OCI-LY1 (cell line): ENCODE data around the gene FBXL17.
"Not testable (repeated sequence)": the region's sequence is repeated elsewhere in the genome, so short reads cannot be mapped to it uniquely, and the experiment has no call there.

ENCODE experiments used
- H2AFZ ChIP-seq: fragments of 200-600 bp; sonication (generic), shearing (Covaris generic); 2 replicates; pipeline ENCODE4 v1.6.0; 2014; ENCODE audit warnings: antibody characterized with exemption, mild to moderate bottlenecking, low read length
- H3F3A ChIP-seq: fragments of 200-600 bp; sonication (generic), shearing (Covaris generic); 2 replicates; pipeline ENCODE4 v1.6.0; 2014; ENCODE audit warnings: mild to moderate bottlenecking, antibody characterized with exemption, low read length, moderate library complexity; ENCODE audit not compliant: insufficient read depth
- H3K27ac ChIP-seq: fragments of 200-600 bp; sonication (generic); 2 replicates; pipeline ENCODE4 v1.5.1; 2014; ENCODE audit warnings: low read length, mixed run types, mild to moderate bottlenecking, low read depth; ENCODE audit not compliant: poor library complexity, severe bottlenecking
- H3K27me3 ChIP-seq: fragments of 200-600 bp; sonication (generic); 2 replicates; pipeline ENCODE4 v1.6.0; 2014; ENCODE audit warnings: antibody characterized with exemption, mild to moderate bottlenecking, low read length, moderate library complexity; ENCODE audit not compliant: insufficient read depth
- H3K36me3 ChIP-seq: fragments of 200-600 bp; sonication (generic); 2 replicates; pipeline ENCODE4 v1.6.1; 2014; ENCODE audit warnings: mild to moderate bottlenecking, antibody characterized with exemption, low read length, moderate library complexity, mixed read lengths; ENCODE audit not compliant: insufficient read depth
- H3K4me1 ChIP-seq: fragments of 200-600 bp; sonication (generic); 2 replicates; pipeline ENCODE4 v1.5.1; 2014; ENCODE audit warnings: mild to moderate bottlenecking, low read length, moderate library complexity; ENCODE audit not compliant: insufficient read depth, severe bottlenecking
- H3K4me2 ChIP-seq: fragments of 200-600 bp; sonication (generic), shearing (Covaris generic); 2 replicates; pipeline ENCODE4 v1.6.1; 2014; ENCODE audit warnings: low read length
- H3K4me3 ChIP-seq: fragments of 200-600 bp; sonication (generic); 2 replicates; pipeline ENCODE4 v1.5.1; 2014; ENCODE audit warnings: low read length, low read depth, mild to moderate bottlenecking, mixed read lengths; ENCODE audit not compliant: poor library complexity, severe bottlenecking
- H3K79me2 ChIP-seq: fragments of 200-600 bp; shearing (Covaris generic); 2 replicates; pipeline ENCODE4 v1.6.1; 2016; ENCODE audit warnings: mixed run types, low read length, mixed read lengths; ENCODE audit not compliant: insufficient read depth
- H3K9ac ChIP-seq: fragments of 200-600 bp; sonication (generic), shearing (Covaris generic); 2 replicates; pipeline ENCODE4 v1.6.1; 2014; ENCODE audit warnings: mild to moderate bottlenecking, low read length, mixed read lengths
- H3K9me2 ChIP-seq: fragments of 200-600 bp; sonication (generic), shearing (Covaris generic); 2 replicates; pipeline ENCODE4 v1.6.1; 2014; ENCODE audit warnings: low read depth, mild to moderate bottlenecking, low read length, mixed read lengths
- H3K9me3 ChIP-seq: fragments of 200-600 bp; shearing (Covaris generic); 2 replicates; pipeline ENCODE4 v1.6.1; 2014; ENCODE audit warnings: low read length, mixed read lengths
- H4K20me1 ChIP-seq: fragments of 200-600 bp; sonication (generic), shearing (Covaris generic); 2 replicates; pipeline ENCODE4 v1.6.0; 2016; ENCODE audit warnings: mild to moderate bottlenecking, low read length; ENCODE audit not compliant: insufficient read depth
- CTCF ChIP-seq: fragments of 200-600 bp; sonication (generic), shearing (Covaris generic); IDR thresholded peaks from 2 replicates; pipeline ENCODE4 v1.5.1; 2017; ENCODE audit warnings: mild to moderate bottlenecking, antibody characterized with exemption, low read length, moderate library complexity, mixed read lengths
- EZH2 ChIP-seq: fragments of 200-600 bp; sonication (generic), shearing (Covaris generic); IDR thresholded peaks from 2 replicates; pipeline ENCODE4 v1.8.0; 2017; ENCODE audit warnings: borderline replicate concordance, mixed run types, mild to moderate bottlenecking, antibody characterized with exemption, low read length, moderate library complexity, mixed read lengths

The FBXL17 gene

GRCh38 chr5:108167174-108167573 is 214.7 kb downstream of the FBXL17 start:
- Histone ChIP-seq H3K4me1 (no peaks in the 10 kb centered on the region), H2AFZ (no peak overlapping the region), H3F3A (no peaks in the 10 kb centered on the region), H3K4me2 (no peak overlapping the region), H3K36me3 (no peaks in the 10 kb centered on the region), H3K9me3 (no peaks in the 10 kb centered on the region), H3K27me3 (no peaks in the 10 kb centered on the region), H3K9me2 (no peaks in the 10 kb centered on the region), H3K9ac (no peak overlapping the region), H3K27ac (no peak overlapping the region), H3K79me2 (no peaks in the 10 kb centered on the region), H4K20me1 (no peaks in the 10 kb centered on the region), H3K4me3 (no peak overlapping the region)
- TF ChIP-seq CTCF (no peak), EZH2 (no peak)

GRCh38 chr5:108164574-108164973 is 217.3 kb downstream of the FBXL17 start:
- Histone ChIP-seq H3K9ac (no peak overlapping the region), H3K27me3 (no peaks in the 10 kb centered on the region), H3K9me3 (no peaks in the 10 kb centered on the region), H3K4me3 (no peak overlapping the region), H4K20me1 (no peaks in the 10 kb centered on the region), H3F3A (no peaks in the 10 kb centered on the region), H3K4me2 (no peak overlapping the region), H3K27ac (no peak overlapping the region), H3K79me2 (no peaks in the 10 kb centered on the region), H3K4me1 (no peaks in the 10 kb centered on the region), H2AFZ (no peak overlapping the region), H3K36me3 (no peaks in the 10 kb centered on the region), H3K9me2 (no peaks in the 10 kb centered on the region)
- TF ChIP-seq EZH2 = no peak
- TF ChIP-seq CTCF = no peak

GRCh38 chr5:108152854-108153253 is 229.0 kb downstream of the FBXL17 start:
- not testable (repeated sequence) for H3K27ac ChIP-seq, H4K20me1 ChIP-seq, H3K9ac ChIP-seq, H3K79me2 ChIP-seq, H3K36me3 ChIP-seq, H3K9me3 ChIP-seq, H3K4me3 ChIP-seq, H3F3A ChIP-seq, H3K4me1 ChIP-seq, H3K4me2 ChIP-seq, H2AFZ ChIP-seq, H3K9me2 ChIP-seq, H3K27me3 ChIP-seq

- Histone ChIP-seq H3K9me3 (0 out of 2 replicates have a peak, but pooled peaks cover 2% of the 10 kb centered on the region), H3K27ac (no peak overlapping the region), H3K79me2 (no peaks in the 10 kb centered on the region), H3K27me3 (no peaks in the 10 kb centered on the region), H2AFZ (no peak overlapping the region), H3K4me2 (no peak overlapping the region), H3K9ac (no peak overlapping the region), H3K4me1 (no peaks in the 10 kb centered on the region), H3K36me3 (no peaks in the 10 kb centered on the region), H3F3A (no peaks in the 10 kb centered on the region), H4K20me1 (no peaks in the 10 kb centered on the region), H3K4me3 (no peak overlapping the region), H3K9me2 (no peaks in the 10 kb centered on the region)
- TF ChIP-seq CTCF (no peak), EZH2 (no peak)
Observed at GRCh38 chr5:108149369-108149768, 232.5 kb downstream of the FBXL17 start.
